ENCODE data around the gene PLXDC2. TPM values are rescaled to one million over a fixed set of nuclear protein-coding genes. Genes with fewer than 3 reads are reported as not detected.

Gene PLXDC2
- total and polyA plus RNA-seq, 4 donors: 11.8 to 99.6 (median 40.8) TPM

DNA sequence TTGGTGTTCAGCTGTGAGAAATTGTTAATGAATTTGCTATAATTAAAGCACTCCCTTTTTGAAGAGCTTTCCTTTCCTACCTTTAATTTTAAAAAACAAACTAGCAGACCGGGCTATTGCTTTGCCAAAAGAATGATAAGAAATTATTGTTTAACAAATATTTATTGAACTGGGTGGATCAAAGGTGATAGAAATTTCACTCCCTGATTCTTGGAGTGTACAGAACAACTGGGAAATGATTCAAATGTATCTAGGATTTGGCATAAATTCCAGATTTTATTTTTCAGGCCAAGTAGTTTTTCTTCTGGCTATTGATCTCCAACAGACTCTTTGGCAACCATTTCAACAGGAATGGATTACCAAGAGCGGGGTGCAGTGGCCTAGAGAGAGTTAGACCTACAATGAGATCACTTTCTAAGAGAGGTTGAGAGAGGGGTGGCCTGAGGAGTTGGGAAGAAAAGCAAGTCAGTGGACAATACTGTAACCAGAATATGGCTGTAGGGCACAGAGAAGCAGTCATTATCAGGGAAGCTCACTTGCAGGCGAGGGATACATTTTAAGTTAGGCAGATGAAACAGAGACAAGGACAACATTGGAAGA lies 71.9 kb downstream of the PLXDC2 start:
- Histone ChIP-seq H3K9me3 (ENCODE audit: control insufficient read depth in 4 of 4, insufficient read depth in 3 of 4, low read length in 3 of 4) (no peaks in the 10 kb centered on the region), H3K27me3 (ENCODE audit: control insufficient read depth in 3 of 3, insufficient read depth in 3 of 3, low read length in 2 of 3) (no peaks in the 10 kb centered on the region), H3K4me1 (ENCODE audit: control insufficient read depth in 5 of 5, insufficient read depth in 5 of 5, low read length in 5 of 5) (peaks cover 0 to 19% (median 14%) of the 10 kb centered on the region in 5 donors), H3K36me3 (ENCODE audit: control insufficient read depth in 4 of 4, insufficient read depth in 4 of 4, low read length in 4 of 4) (peaks cover 0 to 2% (median 0%) of the 10 kb centered on the region in 4 donors), H3K4me3 (no peak overlapping the region), H3K27ac (ENCODE audit: low read depth in 1 of 2, low read length in 1 of 2) (no peak overlapping the region), H3K9ac (ENCODE audit: insufficient read depth in 1 of 2, low read length in 2 of 2) (no peak overlapping the region)
- WGBS, 2 donors: 78 to 91% methylated on average over 3 of the region's 3 CpGs
- TF ChIP-seq, protein P1, sequence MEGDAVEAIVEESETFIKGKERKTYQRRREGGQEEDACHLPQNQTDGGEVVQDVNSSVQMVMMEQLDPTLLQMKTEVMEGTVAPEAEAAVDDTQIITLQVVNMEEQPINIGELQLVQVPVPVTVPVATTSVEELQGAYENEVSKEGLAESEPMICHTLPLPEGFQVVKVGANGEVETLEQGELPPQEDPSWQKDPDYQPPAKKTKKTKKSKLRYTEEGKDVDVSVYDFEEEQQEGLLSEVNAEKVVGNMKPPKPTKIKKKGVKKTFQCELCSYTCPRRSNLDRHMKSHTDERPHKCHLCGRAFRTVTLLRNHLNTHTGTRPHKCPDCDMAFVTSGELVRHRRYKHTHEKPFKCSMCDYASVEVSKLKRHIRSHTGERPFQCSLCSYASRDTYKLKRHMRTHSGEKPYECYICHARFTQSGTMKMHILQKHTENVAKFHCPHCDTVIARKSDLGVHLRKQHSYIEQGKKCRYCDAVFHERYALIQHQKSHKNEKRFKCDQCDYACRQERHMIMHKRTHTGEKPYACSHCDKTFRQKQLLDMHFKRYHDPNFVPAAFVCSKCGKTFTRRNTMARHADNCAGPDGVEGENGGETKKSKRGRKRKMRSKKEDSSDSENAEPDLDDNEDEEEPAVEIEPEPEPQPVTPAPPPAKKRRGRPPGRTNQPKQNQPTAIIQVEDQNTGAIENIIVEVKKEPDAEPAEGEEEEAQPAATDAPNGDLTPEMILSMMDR (IDR thresholded peaks at IDR 0.05; ENCODE audit: control extremely low read depth, extremely low read depth): no peak
- no peak for DNase-seq
- no peak for ATAC-seq (ENCODE audit: insufficient read depth, low FRiP score)

DNA sequence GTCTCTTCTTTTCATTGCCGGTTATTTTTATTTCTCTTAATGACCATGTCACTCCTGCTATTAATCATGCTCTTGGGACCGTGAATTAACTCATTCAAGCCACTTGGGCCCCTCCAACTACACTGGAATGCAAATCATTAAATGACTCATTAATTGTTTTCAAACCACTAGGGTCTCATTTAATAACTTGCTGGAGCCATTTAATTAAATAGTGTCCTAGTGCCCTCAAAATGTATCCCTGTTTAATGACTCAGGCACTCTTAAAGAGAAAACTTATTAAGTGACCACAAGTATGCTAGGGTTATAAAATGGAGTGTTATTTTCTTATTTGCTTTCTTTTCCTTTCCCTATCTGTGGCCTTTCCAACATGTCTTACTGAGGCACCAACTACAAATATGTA lies 73.0 kb downstream of the PLXDC2 start:
- no peak for DNase-seq

DNA sequence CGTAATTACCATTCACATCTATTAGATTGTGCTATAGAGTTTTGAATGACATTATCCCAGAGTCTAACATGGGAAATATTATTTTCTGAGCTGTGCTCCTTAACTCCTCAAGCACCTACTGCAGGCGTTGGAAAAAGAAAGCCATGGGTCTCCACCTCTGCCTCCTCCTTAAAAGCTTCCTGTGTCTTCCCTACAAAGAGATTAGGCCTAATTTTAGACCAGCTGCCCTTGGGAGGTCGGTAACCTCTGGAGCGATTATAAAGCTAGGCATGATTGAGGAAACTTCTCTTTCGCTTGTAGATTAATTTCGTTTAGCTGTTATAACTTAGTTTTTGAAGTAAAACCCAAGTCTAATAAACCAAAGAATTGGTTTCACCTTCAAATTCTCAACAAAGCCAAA lies 75.2 kb downstream of the PLXDC2 start:
- no peak for DNase-seq
- Histone ChIP-seq H3K27me3 (ENCODE audit: control insufficient read depth in 3 of 3, insufficient read depth in 3 of 3, low read length in 2 of 3) (no peaks in the 10 kb centered on the region), H3K4me1 (ENCODE audit: control insufficient read depth in 5 of 5, insufficient read depth in 5 of 5, low read length in 5 of 5) (peaks cover 0 to 20% (median 14%) of the 10 kb centered on the region in 5 donors), H3K9ac (ENCODE audit: insufficient read depth in 1 of 2, low read length in 2 of 2) (no peak overlapping the region), H3K36me3 (ENCODE audit: control insufficient read depth in 4 of 4, insufficient read depth in 4 of 4, low read length in 4 of 4) (peaks cover 0 to 2% (median 0%) of the 10 kb centered on the region in 4 donors), H3K9me3 (ENCODE audit: control insufficient read depth in 4 of 4, insufficient read depth in 3 of 4, low read length in 3 of 4) (no peaks in the 10 kb centered on the region), H3K4me3 (no peak overlapping the region), H3K27ac (ENCODE audit: low read depth in 1 of 2, low read length in 1 of 2) (no peak overlapping the region)
- TF ChIP-seq, protein P1 (IDR thresholded peaks at IDR 0.05; ENCODE audit: control extremely low read depth, extremely low read depth): no peak
- WGBS, 2 donors: 64 to 78% methylated on average over 6 of the region's 6 CpGs
- no peak for ATAC-seq (ENCODE audit: insufficient read depth, low FRiP score)

More for the DNA sequence above, 73.0 kb downstream of the PLXDC2 start:
- WGBS, 2 donors: 48 to 74% methylated on average over 2 of the region's 2 CpGs
- H3K9me3 ChIP-seq (ENCODE audit: control insufficient read depth in 4 of 4, insufficient read depth in 3 of 4, low read length in 3 of 4): no peaks in the 10 kb centered on the region
- H3K9ac ChIP-seq (ENCODE audit: insufficient read depth in 1 of 2, low read length in 2 of 2): no peak overlapping the region
- H3K4me1 ChIP-seq (ENCODE audit: control insufficient read depth in 5 of 5, insufficient read depth in 5 of 5, low read length in 5 of 5): peaks cover 0 to 20% (median 14%) of the 10 kb centered on the region in 5 donors
- H3K4me3 ChIP-seq: no peak overlapping the region
- H3K27ac ChIP-seq (ENCODE audit: low read depth in 1 of 2, low read length in 1 of 2): no peak overlapping the region
- H3K36me3 ChIP-seq (ENCODE audit: control insufficient read depth in 4 of 4, insufficient read depth in 4 of 4, low read length in 4 of 4): peaks cover 0 to 2% (median 0%) of the 10 kb centered on the region in 4 donors
- TF ChIP-seq, protein P1 (IDR thresholded peaks at IDR 0.05; ENCODE audit: control extremely low read depth, extremely low read depth): no peak
- H3K27me3 ChIP-seq (ENCODE audit: control insufficient read depth in 3 of 3, insufficient read depth in 3 of 3, low read length in 2 of 3): no peaks in the 10 kb centered on the region
- no peak for ATAC-seq (ENCODE audit: insufficient read depth, low FRiP score)

Data from lung (tissue), 12 donors.